ENCODE data around the gene CDH13. TPM values are rescaled to one million over a fixed set of nuclear protein-coding genes. Genes with fewer than 3 reads are reported as not detected.

CDH13 gene
- total and polyA plus RNA-seq, 9 of the 15 experiments (the other 6 are each of a cell fraction or from before 2014, with no cell fraction given): 0.03 TPM; not detected in 8

GRCh38 chr16:83338138-83338537 lies 711.4 kb downstream of the CDH13 start:
- POLR2A ChIA-PET: no interaction called here
- Histone ChIP-seq H3K36me3 (ENCODE audit: control insufficient read depth, insufficient read depth, low read length) (no peaks in the 10 kb centered on the region), H3K79me2 (ENCODE audit: control insufficient read depth, insufficient read depth, low read length) (no peaks in the 10 kb centered on the region), H3K27me3 (ENCODE audit: control insufficient read depth in 2 of 2, insufficient read depth in 2 of 2, low read length in 2 of 2) (no peaks in the 10 kb centered on the region), H3K4me1 (replicated peaks in 1 of 2; ENCODE audit: control insufficient read depth in 2 of 2, insufficient read depth in 2 of 2, low read length in 2 of 2) (no peaks in the 10 kb centered on the region), H4K20me1 (replicated peaks; ENCODE audit: control insufficient read depth, insufficient read depth, low read length) (no peaks in the 10 kb centered on the region), H2AFZ (ENCODE audit: low read depth, low read length) (no peak overlapping the region), H3K27ac (ENCODE audit: extremely low read depth, low read depth, low read length) (no peak overlapping the region), H3K9me3 (replicated peaks; ENCODE audit: control insufficient read depth, insufficient read depth, low read depth, low read length) (no peaks in the 10 kb centered on the region; the same call in 1 of the 2 replicates), H3K4me2 (ENCODE audit: insufficient read depth, low read length) (no peak overlapping the region), H3K4me3 (no peak overlapping the region), H3K9me1 (ENCODE audit: control insufficient read depth, insufficient read depth, low read length) (no peaks in the 10 kb centered on the region), H3K9ac (ENCODE audit: insufficient read depth in 1 of 2, low read depth in 2 of 2, low read length in 2 of 2) (no peak overlapping the region)
- TF ChIP-seq ZNF347 (CRISPR knock-in tag; IDR thresholded peaks at IDR 0.05; ENCODE audit: low read depth) (no peak), TAF1 (IDR thresholded peaks at IDR 0.05; ENCODE audit: control insufficient read depth, extremely low read depth, insufficient read depth, low read length, severe bottlenecking) (no peak), SP2 (IDR thresholded peaks at IDR 0.05; ENCODE audit: extremely low read depth, low read depth, low read length, poor library complexity, severe bottlenecking) (no peak), ZNF232 (CRISPR knock-in tag; IDR thresholded peaks at IDR 0.05) (no peak), KHSRP (IDR thresholded peaks at IDR 0.05) (no peak), SUPT5H (IDR thresholded peaks at IDR 0.05) (no peak), SMC3 (conservative IDR thresholded peaks at IDR 0.05; ENCODE audit: insufficient read depth, low read depth, low read length) (no peak), ZNF23 (CRISPR knock-in tag; IDR thresholded peaks at IDR 0.05) (no peak), ZNF143 (CRISPR knock-in tag; IDR thresholded peaks at IDR 0.05) (no peak), SMARCB1 (IDR thresholded peaks at IDR 0.05; ENCODE audit: insufficient read length, low read depth) (no peak), ZNF133 (CRISPR knock-in tag; IDR thresholded peaks at IDR 0.05) (no peak), ZNF274 (IDR thresholded peaks at IDR 0.05; ENCODE audit: borderline replicate concordance, low read depth, low read length) (no peak), CSDE1 (IDR thresholded peaks at IDR 0.05) (no peak), FOXA3 (CRISPR knock-in tag; conservative IDR thresholded peaks at IDR 0.05 in 1 of 2, IDR thresholded peaks at IDR 0.05 in 1 of 2) (no peak), HMBOX1 (IDR thresholded peaks at IDR 0.05) (no peak), ZNF75A (CRISPR knock-in tag; IDR thresholded peaks at IDR 0.05) (no peak), L3MBTL2 (IDR thresholded peaks at IDR 0.05) (no peak), THRAP3 (IDR thresholded peaks at IDR 0.05; ENCODE audit: borderline replicate concordance) (no peak)
- CTCF ChIA-PET (ENCODE audit: low intra/inter-chr PET ratio): no interaction called here
- 0% methylated on average over 3 of the region's 3 CpGs for WGBS (ENCODE audit: insufficient coverage, low coverage, missing lambda C conversion rate)
- FAIRE-seq (no peak), DNase-seq (ENCODE audit: extremely low read depth in 1 of 4, low spot score in 3 of 4) (no peak), ATAC-seq (no peak)
- in situ Hi-C loops (cut with MboI): no loop called here
- no TSS peak for BruUV-seq (replicated peaks)
- intact Hi-C loops (cut with micrococcal nuclease): no loop called here

All from K562 (cell line).